HG03039 (cell line): Measurements from ENCODE around the gene FLRT3.
A peak's percentile ranks its signal among the peaks of the same experiment; 100 is the strongest.

Experiments
- ATAC-seq: cut with Tn5 transposase; IDR thresholded peaks from one replicate; pipeline ENCODE4 v1.9.1; 2021; ENCODE audit warnings: mild to moderate bottlenecking, moderate library complexity; ENCODE audit not compliant: unreplicated experiment

FLRT3 gene

DNA sequence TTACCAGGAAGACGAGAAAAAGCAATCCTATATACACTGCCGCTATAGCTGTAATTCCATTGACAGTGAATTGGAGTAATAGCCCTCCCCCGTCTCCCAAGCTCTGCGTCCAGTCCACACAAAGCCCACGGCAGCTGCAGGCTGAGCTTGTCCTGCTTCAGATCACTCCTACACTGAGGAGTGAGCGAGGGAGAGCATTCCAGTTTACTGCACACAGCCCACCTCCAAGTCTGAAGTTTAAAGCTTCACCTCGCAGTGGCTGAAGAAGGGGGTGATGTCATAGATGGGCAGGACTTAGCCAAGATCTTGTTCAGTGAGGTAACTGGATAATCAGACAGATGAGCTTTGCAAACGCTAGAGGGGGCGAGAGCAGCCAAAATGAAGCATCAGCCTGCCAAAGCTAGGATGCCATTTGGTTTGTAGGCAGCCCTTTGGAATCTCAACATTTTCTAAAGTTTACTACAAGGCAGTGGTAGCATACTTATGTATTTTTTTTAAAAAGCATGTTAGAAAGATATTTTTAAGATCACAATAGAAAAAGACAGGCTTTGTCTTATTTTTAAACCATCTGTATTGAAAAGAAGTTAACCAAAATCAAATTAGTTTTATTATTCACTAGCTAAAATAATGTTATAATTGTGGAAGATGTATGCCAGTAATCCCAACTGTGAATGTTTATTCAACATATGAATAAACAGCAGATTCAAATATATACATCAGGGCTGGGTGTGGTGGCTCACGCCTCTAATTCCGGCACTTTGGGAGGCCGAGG lies at the start of gene FLRT3:
Gene FLRT3, minus strand, starts transcription at position 213 of the 772 bp plus-strand sequence. CDS start 10,106 bp downstream, outside the sequence.
- ATAC-seq = peak; percentile 98

DNA sequence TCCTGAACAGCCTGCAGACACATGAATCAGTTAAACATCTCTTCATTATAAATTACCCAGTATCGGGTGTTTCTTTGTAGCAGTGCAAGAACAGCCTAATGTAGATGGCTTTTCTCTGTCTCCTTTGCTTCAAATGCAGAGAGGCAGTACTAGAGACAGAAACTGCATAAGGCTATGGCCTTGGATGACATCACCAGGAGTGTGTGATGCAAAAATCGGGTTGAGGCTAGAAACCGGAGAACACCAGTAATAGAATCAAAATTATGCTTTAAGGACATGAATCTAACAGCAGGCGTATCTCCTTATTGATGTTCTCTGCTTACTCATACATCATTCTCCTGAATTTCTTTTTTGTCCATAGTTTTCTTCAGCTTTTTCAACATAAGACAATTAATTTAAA lies 49.3 kb upstream of the FLRT3 start:
- no peak for ATAC-seq

DNA sequence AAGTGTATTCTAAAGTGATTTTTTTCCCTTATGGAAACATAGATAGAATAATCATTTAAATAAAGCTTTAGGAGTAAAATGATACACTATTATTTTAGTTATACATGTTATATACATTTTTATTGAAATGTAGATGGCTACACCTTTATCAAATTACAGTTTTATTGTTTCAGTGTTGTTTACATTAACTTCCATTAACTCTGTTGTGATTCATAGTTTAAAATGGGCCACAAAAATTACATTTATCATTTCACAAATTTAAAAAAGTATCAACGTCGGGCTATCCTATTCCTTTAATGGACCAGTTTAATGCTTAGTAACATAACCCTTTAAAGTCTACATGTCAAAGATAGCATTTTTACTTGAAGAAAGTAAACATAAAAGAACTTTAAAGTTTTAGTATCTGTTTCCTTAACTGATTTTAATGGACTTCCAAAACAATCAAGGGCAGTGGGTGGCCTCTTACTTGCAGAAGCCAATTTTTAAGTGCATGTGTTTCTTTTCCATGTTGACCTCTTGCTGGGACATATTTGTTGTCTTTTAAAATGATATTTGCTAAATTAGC lies 47.8 kb upstream of the FLRT3 start:
- ATAC-seq = no peak

DNA sequence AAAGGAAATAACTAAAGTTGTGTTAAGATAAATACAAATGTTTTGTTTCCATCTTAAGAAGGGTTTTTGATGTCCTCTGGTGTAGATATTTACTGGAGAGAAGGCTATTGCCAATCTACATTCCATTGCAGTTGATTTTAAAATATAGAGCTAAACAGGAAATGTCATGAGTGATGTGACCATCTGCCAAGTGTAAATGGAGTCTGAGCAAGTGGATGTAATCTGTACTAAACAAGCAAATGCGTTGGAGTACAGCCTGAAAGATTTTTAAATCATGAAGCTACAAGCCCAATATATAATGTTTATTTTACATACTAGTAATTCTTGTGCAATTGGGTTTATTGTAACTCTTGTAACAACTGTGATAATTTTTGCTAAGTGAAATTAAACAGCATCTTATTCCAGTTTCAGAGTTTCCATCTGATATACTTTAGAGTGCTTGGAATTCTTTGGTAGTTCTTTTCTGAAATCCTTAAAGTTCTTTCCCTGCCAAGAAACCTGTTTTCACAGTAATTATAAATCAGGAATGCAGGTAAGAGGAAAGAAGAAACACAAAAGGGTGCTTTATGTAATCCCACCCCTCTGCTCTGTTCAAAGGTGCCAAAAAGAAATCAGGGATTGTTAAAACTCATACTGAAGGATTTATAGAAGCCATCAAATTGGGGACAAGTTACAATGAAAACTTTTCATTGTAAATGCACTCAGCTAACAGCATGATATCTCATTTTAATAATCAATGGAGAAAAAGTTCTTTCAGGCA lies 47.2 kb upstream of the FLRT3 start:
- ATAC-seq = no peak

DNA sequence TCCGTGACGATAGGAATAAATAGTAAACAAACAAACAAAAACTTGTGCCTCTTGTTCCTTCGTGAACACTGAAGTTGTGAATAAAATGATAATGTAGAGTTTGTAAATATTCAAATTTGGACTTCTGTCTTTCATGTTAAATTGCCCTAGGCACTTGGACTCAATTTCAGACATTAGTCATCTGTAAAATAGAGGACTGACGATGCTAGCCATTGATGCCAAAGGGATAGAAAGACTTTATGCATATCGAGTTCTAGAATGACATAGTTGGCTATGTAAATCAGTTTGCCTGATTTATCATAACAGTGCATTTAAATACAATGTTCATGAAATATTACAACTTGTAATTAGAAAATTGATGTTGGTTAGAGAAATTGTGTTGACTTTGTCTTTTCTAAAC lies 45.9 kb upstream of the FLRT3 start:
- ATAC-seq = no peak

DNA sequence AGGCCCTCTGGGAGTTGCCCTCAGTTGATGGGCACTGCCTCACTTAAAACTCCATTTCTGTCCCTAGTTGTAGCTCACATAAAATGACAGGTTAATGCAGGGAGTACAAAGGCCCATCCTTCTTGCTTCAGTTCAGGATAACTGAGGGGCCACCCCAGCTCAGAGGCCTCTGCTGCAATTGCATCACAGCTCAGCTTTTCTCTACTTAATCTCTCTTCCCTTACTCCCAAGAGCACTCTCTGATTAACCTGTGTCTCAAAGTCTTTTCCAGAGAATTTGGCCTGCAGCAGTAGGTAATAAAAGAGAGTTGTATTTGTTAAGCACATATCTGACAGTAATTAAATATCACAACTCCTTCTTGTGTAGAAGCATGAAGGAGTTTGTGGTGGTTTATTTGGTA lies 40.9 kb upstream of the FLRT3 start:
- ATAC-seq = no peak

DNA sequence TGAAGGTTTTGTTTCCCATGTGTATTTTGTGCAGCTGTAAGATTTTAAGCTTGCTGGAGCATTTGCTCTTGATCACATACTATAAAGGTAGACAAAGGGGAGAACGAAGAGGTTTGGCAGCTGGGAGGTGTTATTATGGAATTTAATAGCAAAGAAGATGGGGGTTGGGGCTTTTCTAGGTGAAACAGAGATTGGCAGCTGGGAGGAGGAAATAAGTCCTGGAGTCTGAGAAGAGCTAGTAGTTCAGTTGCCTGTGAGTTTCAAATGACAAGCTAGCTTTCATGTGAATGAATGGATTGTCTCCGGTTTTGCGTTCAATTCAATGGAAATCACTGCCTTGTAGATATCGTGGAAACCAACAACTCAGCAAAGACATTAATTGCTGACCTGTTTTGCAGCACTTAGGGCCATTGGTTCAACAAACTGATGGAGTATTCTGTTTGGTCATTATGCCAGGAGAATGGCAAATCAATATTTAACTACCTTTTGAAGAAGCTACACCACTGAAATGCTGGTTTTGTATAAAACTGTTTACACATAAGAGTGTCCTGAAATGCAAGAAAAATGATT lies 38.1 kb upstream of the FLRT3 start:
- no peak for ATAC-seq

DNA sequence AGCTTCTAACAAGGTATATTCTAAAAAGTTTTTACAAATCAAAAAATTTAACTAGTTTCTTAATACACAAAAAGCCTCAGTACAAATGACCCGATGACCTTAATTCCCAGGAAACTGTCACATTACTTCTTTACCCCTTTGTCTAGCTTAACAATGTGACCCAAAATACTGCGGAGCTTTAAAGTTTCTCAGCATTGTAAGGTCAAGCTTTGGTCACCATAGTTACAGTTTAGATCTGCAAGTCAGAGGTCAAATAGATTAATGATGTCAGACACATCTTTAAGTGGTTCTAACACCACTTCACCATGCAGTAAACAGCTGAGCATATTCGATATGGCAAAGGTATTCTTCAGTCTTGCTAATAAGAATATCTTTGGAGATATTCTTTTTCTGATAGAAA lies 36.8 kb upstream of the FLRT3 start:
- ATAC-seq = no peak

DNA sequence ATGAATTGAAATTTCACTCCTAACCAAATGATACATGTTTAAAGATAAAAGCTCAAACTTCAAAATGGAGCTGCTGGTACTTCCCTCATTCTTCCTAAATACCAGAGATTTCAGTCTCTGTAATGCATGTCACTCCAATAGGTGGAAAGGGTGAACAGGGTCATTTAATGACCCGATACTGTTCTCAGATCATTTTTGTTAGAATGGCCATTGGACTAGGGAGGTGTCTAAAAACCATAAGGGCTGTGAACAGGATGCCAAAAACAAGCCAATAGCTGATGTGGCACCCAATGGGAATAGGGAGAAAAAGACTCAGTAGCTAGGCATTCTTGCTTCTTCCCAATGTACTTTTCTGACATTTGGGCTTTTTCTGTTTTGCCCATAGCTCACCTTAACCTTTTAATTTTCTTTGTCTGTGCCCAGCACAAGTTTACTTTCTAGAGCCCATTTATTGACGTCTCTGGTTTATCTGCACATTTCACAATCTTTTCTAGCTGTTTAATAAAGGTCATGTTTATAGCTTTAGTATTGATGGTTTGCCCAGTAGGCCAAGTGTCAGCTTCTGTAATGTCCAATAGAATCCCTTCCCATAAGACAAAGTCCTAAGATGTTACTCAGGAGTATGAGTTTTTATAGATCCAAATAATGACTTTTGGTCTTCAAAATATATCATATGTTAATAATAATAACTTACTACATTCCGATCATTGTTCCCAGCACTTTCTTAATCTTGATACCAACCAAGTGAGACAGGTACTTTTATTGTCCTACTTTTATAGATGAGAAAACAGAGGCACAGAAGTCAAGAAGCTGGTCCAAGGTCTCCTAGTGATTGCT lies 24.3 kb upstream of the FLRT3 start:
- no peak for ATAC-seq

DNA sequence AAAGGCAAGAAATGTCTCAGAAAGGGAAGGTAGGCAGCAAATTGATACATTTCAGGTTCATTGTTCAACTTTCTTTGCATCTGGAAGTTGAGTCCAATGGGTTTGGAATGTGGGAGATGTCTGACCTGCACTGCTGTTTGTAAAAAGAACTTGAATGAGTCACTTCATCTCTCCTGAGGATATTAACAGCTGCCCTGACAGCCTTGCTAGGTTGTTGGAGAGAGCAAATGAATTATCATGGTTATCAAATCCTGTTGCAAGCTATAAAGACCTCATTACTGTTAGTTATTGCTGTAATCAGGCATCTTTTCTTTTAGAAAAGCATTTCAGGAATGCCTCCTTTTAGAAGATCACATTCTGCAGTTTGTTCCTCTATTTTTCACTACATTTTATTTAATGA lies 23.0 kb upstream of the FLRT3 start:
- ATAC-seq = no peak

DNA sequence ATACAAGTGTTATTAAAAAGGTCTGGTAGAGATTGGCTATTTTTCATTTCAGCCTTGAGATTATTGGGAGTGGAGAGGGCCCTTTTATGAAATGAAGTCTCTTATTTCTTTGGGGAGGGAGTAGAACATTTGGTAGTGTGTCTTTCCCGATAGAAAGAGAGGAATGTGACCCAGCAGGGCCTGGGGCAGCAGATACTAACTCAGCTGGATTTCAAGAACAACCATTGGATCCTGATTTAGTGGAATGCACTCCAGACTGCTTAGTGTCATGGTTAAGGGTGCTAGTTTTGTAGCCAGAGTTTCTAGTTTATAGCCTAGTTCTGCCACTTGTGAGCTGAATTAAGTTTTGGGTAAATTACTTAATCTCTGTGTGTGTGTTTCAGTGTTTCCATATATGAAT lies 18.4 kb upstream of the FLRT3 start:
- no peak for ATAC-seq

DNA sequence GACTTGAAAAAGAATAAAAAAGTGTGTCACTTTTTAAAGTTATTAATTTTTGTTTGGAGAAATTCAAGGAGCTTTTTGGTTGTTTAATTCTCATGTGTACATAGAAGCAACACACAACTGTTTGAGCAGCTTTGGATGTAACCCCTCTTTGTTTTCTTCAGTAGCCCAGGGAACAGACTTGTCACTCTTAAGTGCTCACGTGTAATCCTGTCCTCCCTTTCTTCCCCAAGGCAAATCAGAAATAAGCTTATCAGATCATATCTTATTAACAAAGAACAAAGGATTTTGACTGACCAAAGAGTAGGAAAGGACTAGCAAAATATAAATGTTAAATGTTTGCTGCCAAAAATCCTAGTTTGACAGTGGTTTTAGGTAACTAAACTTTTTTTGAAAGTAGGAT lies 7.3 kb upstream of the FLRT3 start:
- no peak for ATAC-seq

DNA sequence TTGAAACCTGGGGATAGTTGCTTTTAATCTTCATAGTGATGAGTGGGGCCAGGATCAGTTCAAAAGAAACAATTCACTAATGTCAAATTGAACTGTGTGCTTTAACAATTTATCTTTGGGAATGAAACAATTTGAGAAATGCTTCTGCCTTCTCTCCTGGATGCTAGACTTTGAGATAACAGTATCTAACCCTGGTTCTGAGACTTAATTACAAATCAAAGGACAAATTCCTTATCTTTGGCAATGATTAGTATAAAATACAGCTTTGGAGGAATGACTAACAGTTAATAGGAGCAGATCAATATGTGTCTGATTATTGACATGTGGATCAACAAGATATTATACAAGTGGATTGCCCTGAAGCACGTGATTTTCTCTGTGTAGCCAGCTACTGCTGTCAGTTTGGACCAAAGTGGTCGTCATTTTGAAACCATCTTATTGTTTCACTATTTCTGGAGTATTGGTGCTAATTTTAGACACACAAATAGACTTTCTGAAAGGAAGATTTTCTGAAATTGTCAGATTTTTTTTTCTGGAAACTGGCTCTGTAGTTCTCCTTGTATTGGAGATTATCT lies 6.2 kb upstream of the FLRT3 start:
- no peak for ATAC-seq

DNA sequence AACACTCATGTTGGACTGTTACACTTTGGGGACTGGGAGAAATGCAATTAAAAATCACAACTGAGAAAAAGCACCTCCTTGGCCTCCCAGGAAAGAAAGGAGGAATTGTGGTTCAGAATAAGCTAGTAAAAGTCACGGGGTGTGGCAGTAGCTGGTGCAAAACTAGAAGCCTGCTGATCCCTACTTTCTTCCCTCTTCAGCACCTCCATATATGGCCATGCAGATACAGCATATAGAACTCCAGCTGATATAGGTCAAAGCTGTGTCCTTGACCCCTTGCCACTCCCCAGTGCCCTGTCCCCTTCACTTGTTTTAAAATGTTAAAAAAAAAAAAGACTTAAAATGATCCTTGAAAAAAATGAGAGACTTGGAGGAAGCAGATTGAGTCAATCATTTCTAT lies 5.5 kb upstream of the FLRT3 start:
- no peak for ATAC-seq

DNA sequence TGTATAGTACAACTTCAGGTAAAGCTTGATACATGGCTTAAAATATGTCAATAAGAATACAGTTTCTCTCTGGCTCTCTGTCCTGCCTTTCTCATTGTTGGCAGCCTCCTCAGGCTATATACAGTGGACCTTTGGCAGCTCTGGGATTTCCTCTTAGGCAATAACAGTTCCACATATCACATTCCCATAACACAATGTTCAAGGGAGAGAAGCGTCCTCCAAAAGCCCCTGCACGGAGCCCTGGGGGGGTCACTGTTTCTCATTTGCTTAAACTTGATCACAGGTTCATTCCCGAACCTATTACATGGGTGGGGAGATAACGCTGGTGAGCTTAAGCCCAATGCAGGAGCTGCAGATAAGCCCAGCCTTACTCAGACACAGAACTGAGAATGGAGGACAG lies 4.4 kb upstream of the FLRT3 start:
- no peak for ATAC-seq

DNA sequence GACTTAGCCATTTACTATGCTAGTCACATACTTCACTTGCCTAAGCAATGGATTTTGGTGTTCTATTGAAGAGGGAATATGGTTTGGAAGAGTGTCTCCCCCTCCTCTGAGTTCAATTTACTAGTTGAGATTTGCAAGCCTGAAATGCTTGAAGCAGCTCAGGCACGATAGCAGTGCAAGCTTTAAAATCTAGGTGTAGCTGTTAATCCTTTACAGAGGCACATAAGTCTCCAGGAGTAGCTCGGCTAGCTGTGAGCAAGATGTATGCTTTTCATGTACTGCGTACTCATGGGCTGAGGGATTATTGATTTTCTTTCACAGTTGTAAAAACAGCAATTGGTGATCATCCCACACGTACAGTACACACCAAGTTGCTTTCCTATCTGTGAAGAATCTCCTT lies 726 bp downstream of the FLRT3 start:
- ATAC-seq = no peak

DNA sequence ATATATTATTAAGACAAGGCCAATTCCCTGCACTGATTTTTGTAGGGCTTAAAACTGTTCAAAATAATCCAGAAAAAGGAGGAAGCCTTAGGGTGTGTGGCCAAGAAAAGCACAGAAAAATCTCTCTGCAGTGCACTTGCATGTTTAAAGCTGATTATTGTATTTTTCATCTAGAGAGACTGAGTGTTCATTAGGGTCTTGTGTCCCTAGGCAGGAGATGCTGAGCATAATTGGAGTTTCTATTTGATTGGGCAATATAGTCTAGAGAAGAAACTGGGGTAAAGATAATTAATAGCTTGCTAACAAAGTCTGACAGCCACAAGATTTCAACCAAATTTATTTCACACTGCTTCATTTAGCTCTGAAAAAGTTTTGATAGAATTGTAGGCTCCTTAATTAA lies 2.4 kb downstream of the FLRT3 start:
- no peak for ATAC-seq

DNA sequence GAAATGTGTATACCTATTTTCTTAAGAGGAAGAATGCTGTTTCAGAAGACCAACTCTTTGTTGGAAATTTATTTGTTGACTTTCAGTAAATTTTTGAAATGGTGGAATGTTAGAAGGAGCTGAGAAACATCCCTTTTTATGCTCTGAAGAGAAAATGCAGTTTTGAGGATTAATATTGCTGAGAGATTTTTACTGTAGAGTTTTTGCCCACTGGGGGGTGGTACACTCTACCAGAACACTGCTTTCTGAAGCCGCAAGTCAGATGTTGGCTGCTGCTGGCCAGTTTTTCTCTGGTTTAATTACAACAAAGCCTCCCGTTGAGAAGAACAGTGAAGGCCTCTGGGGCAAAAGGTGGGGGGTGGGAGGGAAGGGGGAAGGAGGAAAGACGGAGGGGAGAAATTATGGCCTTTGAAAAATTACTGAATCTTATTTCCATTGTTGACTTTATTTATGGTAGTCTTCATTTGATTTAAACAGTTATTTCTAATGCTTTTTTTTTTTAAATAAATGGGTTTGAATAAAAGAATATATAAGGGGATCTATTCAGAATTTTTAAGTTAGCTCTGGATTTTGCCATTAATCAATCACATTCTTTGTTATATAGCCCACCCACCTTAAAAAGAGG lies 3.0 kb downstream of the FLRT3 start:
- ATAC-seq = no peak

DNA sequence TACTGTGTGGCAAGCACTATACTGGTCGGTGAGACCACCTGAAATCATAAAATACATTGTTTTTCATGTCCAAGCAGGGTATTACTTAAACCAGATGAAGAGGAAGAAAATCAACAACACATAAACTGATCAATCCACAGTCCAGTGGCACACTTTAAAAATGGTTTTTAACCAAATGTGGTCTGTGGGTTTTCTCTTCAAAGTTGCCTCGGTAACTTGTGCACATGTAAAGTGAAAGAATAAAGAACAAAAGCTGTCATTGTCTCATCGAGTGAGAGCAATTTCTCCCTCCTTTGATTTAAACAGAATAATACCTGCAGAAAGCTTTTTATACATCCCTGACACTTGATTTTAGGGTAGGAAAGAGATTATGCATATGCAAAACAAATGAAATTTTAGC lies 3.7 kb downstream of the FLRT3 start:
- no peak for ATAC-seq

DNA sequence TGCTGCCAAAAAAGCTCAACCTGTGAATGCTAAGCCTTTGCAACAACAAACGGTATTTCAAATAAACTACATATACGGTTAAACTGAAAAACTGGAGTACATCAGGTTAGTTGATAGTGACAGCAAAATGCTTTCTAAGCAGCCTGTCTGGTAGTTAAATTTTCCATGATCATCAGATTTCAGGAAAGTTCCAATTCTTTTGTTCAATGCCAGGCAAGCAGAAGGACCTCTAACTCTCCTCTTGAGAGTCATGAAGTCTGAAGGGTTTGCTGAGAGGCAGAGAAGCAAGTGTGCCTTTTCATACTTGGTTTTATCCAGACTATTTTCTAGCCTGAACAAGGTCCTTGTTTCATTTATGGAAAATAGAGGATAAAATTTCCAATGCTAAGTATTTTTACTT lies 4.5 kb downstream of the FLRT3 start:
- ATAC-seq = no peak
